DOHH2 (cell line): ENCODE measurements around the gene RDM1.

Experiments used
- H3F3A ChIP-seq: fragments of 200-600 bp; sonication (generic), shearing (Covaris generic); 2 replicates; pipeline ENCODE4 v1.6.0; 2016; ENCODE audit warnings: antibody characterized with exemption, mild to moderate bottlenecking; ENCODE audit not compliant: control insufficient read depth, insufficient read depth
- H3K27ac ChIP-seq: fragments of 200-600 bp; sonication (generic); 2 replicates; pipeline ENCODE4 v1.5.1; 2014; ENCODE audit warnings: low read depth, mild to moderate bottlenecking, low read length, moderate library complexity
- H3K27me3 ChIP-seq: fragments of 200-600 bp; sonication (generic); 2 replicates; pipeline ENCODE4 v1.6.1; 2014; ENCODE audit warnings: mild to moderate bottlenecking, low read length, mixed read lengths; ENCODE audit not compliant: control insufficient read depth
- H3K36me3 ChIP-seq: fragments of 200-600 bp; sonication (generic); 2 replicates; pipeline ENCODE4 v1.6.1; 2014; ENCODE audit warnings: mild to moderate bottlenecking, low read length, moderate library complexity, mixed read lengths; ENCODE audit not compliant: control insufficient read depth
- H3K4me1 ChIP-seq: fragments of 200-600 bp; sonication (generic); 2 replicates; pipeline ENCODE4 v1.6.1; 2014; ENCODE audit warnings: mild to moderate bottlenecking, low read length, mixed read lengths; ENCODE audit not compliant: control insufficient read depth
- H3K4me2 ChIP-seq: fragments of 200-600 bp; sonication (generic); 2 replicates; pipeline ENCODE4 v1.6.0; 2014; ENCODE audit warnings: mild to moderate bottlenecking, low read length, moderate library complexity
- H3K4me3 ChIP-seq: fragments of 200-600 bp; sonication (generic); 2 replicates; pipeline ENCODE4 v1.5.1; 2014; ENCODE audit warnings: mild to moderate bottlenecking, low read length, mixed read lengths
- H3K79me2 ChIP-seq: fragments of 200-600 bp; sonication (generic); 2 replicates; pipeline ENCODE4 v1.6.1; 2014; ENCODE audit warnings: mild to moderate bottlenecking, low read length, mixed read lengths; ENCODE audit not compliant: control insufficient read depth
- H3K9me2 ChIP-seq: fragments of 200-600 bp; sonication (generic); replicated peaks from 2 replicates; pipeline ENCODE4 v1.6.1; 2014; ENCODE audit warnings: mild to moderate bottlenecking, low read length, mixed read lengths; ENCODE audit not compliant: control insufficient read depth
- H3K9me3 ChIP-seq: fragments of 200-600 bp; sonication (generic); 2 replicates; pipeline ENCODE4 v1.6.1; 2014; ENCODE audit warnings: antibody characterized with exemption, low read length, mixed read lengths; ENCODE audit not compliant: control insufficient read depth, insufficient read depth
- H4K20me1 ChIP-seq: fragments of 200-600 bp; sonication (generic); 2 replicates; pipeline ENCODE4 v1.6.0; 2014; ENCODE audit warnings: low read depth, mild to moderate bottlenecking, antibody characterized with exemption, low read length, moderate library complexity; ENCODE audit not compliant: control insufficient read depth, insufficient read depth
- CTCF ChIP-seq: fragments of 200-600 bp; sonication (generic); IDR thresholded peaks from one replicate; pipeline ENCODE4 v1.5.1; 2014; ENCODE audit warnings: antibody characterized with exemption, mild to moderate bottlenecking, low read depth, low read length; ENCODE audit not compliant: poor library complexity, severe bottlenecking
- EZH2phosphoT487 ChIP-seq: fragments of 200-600 bp; sonication (generic); IDR thresholded peaks from 2 replicates; pipeline ENCODE4 v1.6.1; 2017; ENCODE audit warnings: borderline replicate concordance, mild to moderate bottlenecking, antibody characterized with exemption, low read length, moderate library complexity, mixed read lengths

Gene RDM1

GRCh38 chr17:35912942-35913341, 17.6 kb downstream of the RDM1 start:
- H4K20me1 ChIP-seq: no peaks in the 10 kb centered on the region
- 0 out of 2 replicates have a peak, but pooled peaks cover 2% of the 10 kb centered on the region for H3K27me3 ChIP-seq
- no peaks in the 10 kb centered on the region for H3K4me1 ChIP-seq
- no peak for TF ChIP-seq CTCF
- TF ChIP-seq EZH2phosphoT487: no peak
- H3K36me3 ChIP-seq: no peaks in the 10 kb centered on the region
- no peaks in the 10 kb centered on the region for H3F3A ChIP-seq
- H3K79me2 ChIP-seq: no peaks in the 10 kb centered on the region
- H3K9me3 ChIP-seq: no peaks in the 10 kb centered on the region
- H3K4me3 ChIP-seq: no peak overlapping the region
- H3K9me2 ChIP-seq: no peaks in the 10 kb centered on the region
- no peak overlapping the region for H3K27ac ChIP-seq
- H3K4me2 ChIP-seq: no peak overlapping the region

- Histone ChIP-seq H3K4me1 (no peaks in the 10 kb centered on the region), H3K79me2 (no peaks in the 10 kb centered on the region), H3K4me3 (no peak overlapping the region), H3K4me2 (no peak overlapping the region), H3K9me3 (no peaks in the 10 kb centered on the region), H4K20me1 (no peaks in the 10 kb centered on the region), H3K27me3 (0 out of 2 replicates have a peak, but pooled peaks cover 2% of the 10 kb centered on the region), H3K36me3 (no peaks in the 10 kb centered on the region), H3F3A (no peaks in the 10 kb centered on the region), H3K9me2 (no peaks in the 10 kb centered on the region), H3K27ac (no peak overlapping the region)
- TF ChIP-seq CTCF (no peak), EZH2phosphoT487 (no peak)
These were observed 18.1 kb downstream of the RDM1 start for GRCh38 chr17:35912339-35912912.

- Histone ChIP-seq H3K9me2 (no peaks in the 10 kb centered on the region), H4K20me1 (no peaks in the 10 kb centered on the region), H3K27ac (no peak overlapping the region), H3K27me3 (0 out of 2 replicates have a peak, but pooled peaks cover 2% of the 10 kb centered on the region), H3K9me3 (no peaks in the 10 kb centered on the region), H3K36me3 (no peaks in the 10 kb centered on the region), H3F3A (no peaks in the 10 kb centered on the region), H3K79me2 (no peaks in the 10 kb centered on the region), H3K4me1 (no peaks in the 10 kb centered on the region), H3K4me3 (no peak overlapping the region), H3K4me2 (no peak overlapping the region)
- no peak for TF ChIP-seq CTCF
- TF ChIP-seq EZH2phosphoT487: no peak
These were observed 21.2 kb downstream of the RDM1 start for GRCh38 chr17:35909408-35909807.
